HG03575 (cell line): ENCODE data around the gene MKS1.

Experiments
- ATAC-seq: cut with Tn5 transposase; IDR thresholded peaks from one replicate; pipeline ENCODE4 v1.9.1; 2021; ENCODE audit not compliant: unreplicated experiment, insufficient number of reproducible peaks, low FRiP score; ENCODE audit errors: extremely low read depth

Gene MKS1

GRCh38 chr17:58210922-58211321 lies 8.1 kb downstream of the MKS1 start:
- ATAC-seq, result no peak

- no peak for ATAC-seq
Observed at GRCh38 chr17:58208344-58208743, 10.7 kb downstream of the MKS1 start.

- no peak for ATAC-seq
Observed at GRCh38 chr17:58207451-58207850, 11.6 kb downstream of the MKS1 start.

GRCh38 chr17:58205936-58206335 lies 13.1 kb downstream of the MKS1 start:
- ATAC-seq, result no peak

GRCh38 chr17:58204796-58205195 lies 14.3 kb downstream of the MKS1 start:
- ATAC-seq, result no peak

- ATAC-seq, result no peak
Observed at GRCh38 chr17:58202859-58203258, 16.2 kb downstream of the MKS1 start.

- no peak for ATAC-seq
Observed at GRCh38 chr17:58200024-58200633, 18.9 kb downstream of the MKS1 start.

- no peak for ATAC-seq
Observed at GRCh38 chr17:58196610-58197009, 22.4 kb downstream of the MKS1 start.

- no peak for ATAC-seq
Observed at GRCh38 chr17:58195518-58196123, 23.4 kb downstream of the MKS1 start.

GRCh38 chr17:58193641-58194255 lies 25.3 kb downstream of the MKS1 start:
- no peak for ATAC-seq

- ATAC-seq, result no peak
Observed at GRCh38 chr17:58192612-58193011, 26.4 kb downstream of the MKS1 start, which contains the start of gene EPX. Gene EPX, plus strand, starts transcription at chr17:58192726. Its CDS starts 121 bp downstream, at chr17:58192847.

- no peak for ATAC-seq
Observed at GRCh38 chr17:58191241-58191896, 27.7 kb downstream of the MKS1 start.

- no peak for ATAC-seq
Observed at GRCh38 chr17:58189436-58190146, 29.5 kb downstream of the MKS1 start.

- ATAC-seq, result no peak
Observed at GRCh38 chr17:58187675-58188074, 31.4 kb downstream of the MKS1 start.

- no peak for ATAC-seq
Observed at GRCh38 chr17:58187063-58187462, 32.0 kb downstream of the MKS1 start.

GRCh38 chr17:58186591-58186990 lies 32.5 kb downstream of the MKS1 start:
- ATAC-seq, result no peak

GRCh38 chr17:58184986-58185761 lies 33.9 kb downstream of the MKS1 start:
- no peak for ATAC-seq

GRCh38 chr17:58184308-58184985 lies 34.6 kb downstream of the MKS1 start:
- ATAC-seq, result no peak
